H9 (cell line): ENCODE measurements around the gene CXXC5. TPM values are rescaled to one million over a fixed set of nuclear protein-coding genes. Genes with fewer than 3 reads are reported as not detected.
A peak's percentile ranks its signal among the peaks of the same experiment; 100 is the strongest.
"Not testable (repeated sequence)": the region's sequence is repeated elsewhere in the genome, so short reads cannot be mapped to it uniquely, and the experiment has no call there.

ENCODE experiments used
- DNase-seq: peaks from one replicate; pipeline ENCODE4 v3.0.0-alpha.2; 2017
- H2AFZ ChIP-seq: one replicate; pipeline ENCODE4 v1.6.1; 2013; ENCODE audit warnings: mild to moderate bottlenecking, low read length, control low read depth, moderate library complexity
- H2AK5ac ChIP-seq: 2 replicates; pipeline ENCODE4 v1.6.1; 2013; ENCODE audit warnings: low read length, control low read depth, mixed read lengths; ENCODE audit not compliant: insufficient read length
- H2BK120ac ChIP-seq: one replicate; pipeline ENCODE4 v1.6.1; 2013; ENCODE audit warnings: low read depth, mild to moderate bottlenecking, low read length, control low read depth, inconsistent platforms; ENCODE audit not compliant: poor library complexity, severe bottlenecking
- H2BK12ac ChIP-seq: 2 replicates; pipeline ENCODE4 v1.6.1; 2013; ENCODE audit warnings: low read length, control low read depth, mixed read lengths, low read depth; ENCODE audit not compliant: insufficient read length
- H2BK15ac ChIP-seq: 2 replicates; pipeline ENCODE4 v1.6.1; 2013; ENCODE audit warnings: low read depth, low read length, control low read depth
- H2BK20ac ChIP-seq: one replicate; pipeline ENCODE4 v1.6.1; 2013; ENCODE audit warnings: low read depth, mild to moderate bottlenecking, low read length, control low read depth, inconsistent platforms; ENCODE audit not compliant: poor library complexity, severe bottlenecking
- H2BK5ac ChIP-seq: 2 replicates; pipeline ENCODE4 v1.6.1; 2013; ENCODE audit warnings: low read length, control low read depth, mixed read lengths; ENCODE audit not compliant: insufficient read length
- H3K14ac ChIP-seq: 2 replicates; pipeline ENCODE4 v1.6.1; 2013; ENCODE audit warnings: low read length, control low read depth; ENCODE audit not compliant: insufficient read depth
- H3K18ac ChIP-seq: 2 replicates; pipeline ENCODE4 v1.6.1; 2013; ENCODE audit warnings: low read depth, mild to moderate bottlenecking, mixed read lengths, low read length, control low read depth; ENCODE audit not compliant: insufficient read length
- H3K23ac ChIP-seq: 2 replicates; pipeline ENCODE4 v1.6.1; 2013; ENCODE audit warnings: low read length, control low read depth, mixed read lengths, low read depth; ENCODE audit not compliant: insufficient read length
- H3K23me2 ChIP-seq: 2 replicates; pipeline ENCODE4 v1.6.1; 2013; ENCODE audit warnings: low read depth, mild to moderate bottlenecking, mixed read lengths, low read length, control low read depth; ENCODE audit not compliant: insufficient read length, poor library complexity, severe bottlenecking
- H3K27ac ChIP-seq: 2 replicates; pipeline ENCODE4 v1.5.1; 2013; ENCODE audit warnings: low read length, control low read depth, mixed read lengths, low read depth; ENCODE audit not compliant: insufficient read length
- H3K27me3 ChIP-seq: 2 replicates; pipeline ENCODE4 v1.6.1; 2013; ENCODE audit warnings: low read length, control low read depth, inconsistent platforms; ENCODE audit not compliant: insufficient read depth
- H3K4ac ChIP-seq: 2 replicates; pipeline ENCODE4 v1.6.1; 2013; ENCODE audit warnings: low read depth, mild to moderate bottlenecking, control low read depth, inconsistent platforms, low read length, moderate library complexity
- H3K4me1 ChIP-seq: 2 replicates; pipeline ENCODE4 v1.6.1; 2013; ENCODE audit warnings: low read length, control low read depth, inconsistent platforms; ENCODE audit not compliant: insufficient read depth
- H3K4me2 ChIP-seq: 2 replicates; pipeline ENCODE4 v1.6.1; 2013; ENCODE audit warnings: low read length, control low read depth, mixed read lengths; ENCODE audit not compliant: insufficient read length, insufficient read depth
- H3K56ac ChIP-seq: 2 replicates; pipeline ENCODE4 v1.6.1; 2013; ENCODE audit warnings: low read depth, mild to moderate bottlenecking, mixed read lengths, low read length, control low read depth; ENCODE audit not compliant: insufficient read length
- H3K79me1 ChIP-seq: 2 replicates; pipeline ENCODE4 v1.6.1; 2013; ENCODE audit warnings: low read depth, mild to moderate bottlenecking, moderate library complexity, low read length, control low read depth, inconsistent platforms; ENCODE audit not compliant: insufficient read depth, poor library complexity, severe bottlenecking
- H3K79me2 ChIP-seq: 2 replicates; pipeline ENCODE4 v1.6.1; 2013; ENCODE audit warnings: low read length, control low read depth, inconsistent platforms; ENCODE audit not compliant: insufficient read depth
- H3K9ac ChIP-seq: 2 replicates; pipeline ENCODE4 v1.6.1; 2013; ENCODE audit warnings: low read length, control low read depth, mixed read lengths; ENCODE audit not compliant: insufficient read length; ENCODE audit errors: extremely low read depth
- H3K9me3 ChIP-seq: one replicate; pipeline ENCODE4 v1.6.1; 2013; ENCODE audit warnings: low read depth, low read length, inconsistent platforms; ENCODE audit not compliant: control insufficient read depth
- H3T11ph ChIP-seq: one replicate; pipeline ENCODE4 v1.6.1; 2013; ENCODE audit warnings: mild to moderate bottlenecking, low read length, control low read depth, inconsistent platforms
- H4K20me1 ChIP-seq: one replicate; pipeline ENCODE4 v1.6.1; 2013; ENCODE audit not compliant: control insufficient read depth, insufficient read length, insufficient read depth
- H4K5ac ChIP-seq: 2 replicates; pipeline ENCODE4 v1.6.1; 2013; ENCODE audit warnings: low read depth, mild to moderate bottlenecking, mixed read lengths, low read length, control low read depth; ENCODE audit not compliant: insufficient read length
- H4K8ac ChIP-seq: replicated peaks from 2 replicates; pipeline ENCODE4 v1.6.1; 2013; ENCODE audit warnings: low read length, control low read depth, mixed read lengths, low read depth; ENCODE audit not compliant: insufficient read length
- H4K91ac ChIP-seq: 2 replicates; pipeline ENCODE4 v1.6.1; 2013; ENCODE audit warnings: low read depth, mild to moderate bottlenecking, moderate library complexity, mixed read lengths, low read length, control low read depth; ENCODE audit not compliant: insufficient read length
- H3K27ac Mint-ChIP-seq, 3 experiments: 2 replicates in 2 of 3; 3 replicates in 1 of 3; pipeline ENCODE4 v1.8.0; 2020 to 2021; ENCODE audit warnings: mixed read lengths in 3 of 3, mild to moderate bottlenecking in 1 of 3, moderate library complexity in 1 of 3
- H3K27me3 Mint-ChIP-seq: 2 replicates; pipeline ENCODE4 v1.8.0; 2021; ENCODE audit warnings: low read depth, mild to moderate bottlenecking, moderate library complexity, mixed read lengths
- H3K36me3 Mint-ChIP-seq, 3 experiments: 2 replicates in 2 of 3; 3 replicates in 1 of 3; pipeline ENCODE4 v1.8.0; 2020 to 2021; ENCODE audit warnings: low read depth in 3 of 3, mixed read lengths in 3 of 3; ENCODE audit not compliant: insufficient read depth in 1 of 3
- H3K4me1 Mint-ChIP-seq, 2 experiments: 2 replicates each; pipeline ENCODE4 v1.8.0; 2020; ENCODE audit warnings: mixed read lengths in 2 of 2
- H3K4me3 Mint-ChIP-seq, 2 experiments: 2 replicates in 1 of 2; 3 replicates in 1 of 2; pipeline ENCODE4 v1.8.0; 2020 to 2021; ENCODE audit warnings: mild to moderate bottlenecking in 2 of 2, mixed read lengths in 2 of 2, moderate library complexity in 1 of 2
- H3K9me3 Mint-ChIP-seq, 2 experiments: 2 replicates in 1 of 2; 3 replicates in 1 of 2; pipeline ENCODE4 v1.8.0; 2020; ENCODE audit warnings: mild to moderate bottlenecking in 2 of 2, mixed read lengths in 2 of 2, moderate library complexity in 1 of 2
- WGBS: extraction: QIAGEN DNeasy Blood & Tissue Kit; methylation state at CpG from one replicate; pipeline ENCODE4 v1.1.7; 2013; ENCODE audit warnings: missing lambda C conversion rate, low lambda C conversion rate, mixed read lengths; ENCODE audit not compliant: insufficient read length; ENCODE audit errors: extremely low coverage; 5-methylcytosine and 5-hydroxymethylcytosine counted together
- total RNA-seq: library from RNA; stranded (reverse); gene quantifications from 2 replicates; pipeline ENCODE4 v1.2.1, GENCODE V29; 2021

Gene CXXC5
- total RNA-seq, 1 experiment from 2014 or later: 105 TPM

GRCh38 chr5:139598601-139598965 lies 49.6 kb upstream of the CXXC5 start:
- not testable (repeated sequence) for H3K27ac ChIP-seq, H3K23ac ChIP-seq, H2BK12ac ChIP-seq, H4K5ac ChIP-seq, H2BK20ac ChIP-seq, DNase-seq, H4K8ac ChIP-seq, H2BK15ac ChIP-seq, H3K4me1 ChIP-seq, H3K18ac ChIP-seq, H3K79me2 ChIP-seq, H2BK120ac ChIP-seq, H2AK5ac ChIP-seq, H3K4me3 Mint-ChIP-seq, H3T11ph ChIP-seq, H4K91ac ChIP-seq, H3K9me3 ChIP-seq, H3K4me2 ChIP-seq, H3K23me2 ChIP-seq, H4K20me1 ChIP-seq, H3K9ac ChIP-seq, H3K27me3 ChIP-seq, H3K4ac ChIP-seq, H2BK5ac ChIP-seq, H3K9me3 Mint-ChIP-seq, H3K14ac ChIP-seq, H3K4me1 Mint-ChIP-seq, H3K56ac ChIP-seq, H2AFZ ChIP-seq, H3K27me3 Mint-ChIP-seq
- peaks cover 15% of the 10 kb centered on the region for H3K79me1 ChIP-seq
- Mint-ChIP-seq H3K36me3 (peaks cover 22 to 49% (median 42%) of the 10 kb centered on the region in 3 experiments), H3K27ac (peak overlapping the region in 1 of 3 experiments; percentile 67; a peak in 1 of 7 replicates)
- WGBS: no CpG with 5 or more reads among the region's 5 CpGs
